ENCODE measurements around the gene RNF144A. TPM values are rescaled to one million over a fixed set of nuclear protein-coding genes. Genes with fewer than 3 reads are reported as not detected.

Gene RNF144A
- total RNA-seq, 1 experiment from 2014 or later: 13.6 TPM

DNA sequence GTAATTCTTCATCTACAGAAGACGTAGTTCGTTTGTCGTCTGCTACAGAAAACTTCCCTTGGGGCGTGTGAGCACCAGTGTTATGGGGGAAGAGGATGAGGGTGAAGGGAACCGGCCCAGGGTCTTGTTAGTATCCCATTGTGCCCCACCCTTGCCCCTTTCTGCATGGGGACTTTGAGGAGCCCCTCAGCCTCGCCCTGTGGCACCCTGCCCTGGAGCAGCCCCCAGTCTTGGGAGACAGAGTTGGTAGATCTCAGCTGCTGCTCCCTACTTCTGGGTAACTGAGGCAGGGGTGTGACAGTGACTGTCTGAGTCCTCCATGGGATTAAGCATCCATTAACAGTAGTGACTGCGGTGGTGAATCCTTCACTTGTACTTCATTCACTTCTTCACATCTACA, 50.1 kb downstream of the RNF144A start:
- Histone ChIP-seq H3K27ac (ENCODE audit: low read depth, low read length, poor library complexity, severe bottlenecking) (no peak overlapping the region), H3K36me3 (ENCODE audit: insufficient read depth, low read length, poor library complexity, severe bottlenecking) (no peaks in the 10 kb centered on the region), H3K4me1 (ENCODE audit: insufficient read depth, low read length, poor library complexity, severe bottlenecking) (no peaks in the 10 kb centered on the region), H3K9me3 (ENCODE audit: low read depth, low read length, poor library complexity, severe bottlenecking) (no peaks in the 10 kb centered on the region), H3K27me3 (replicated peaks; ENCODE audit: insufficient read depth, low read depth, low read length, poor library complexity) (no peaks in the 10 kb centered on the region), H3K4me3 (ENCODE audit: low read depth, low read length, poor library complexity, severe bottlenecking) (no peak overlapping the region)
- no peak for DNase-seq (ENCODE audit: low spot score)
- intact Hi-C loops (cut with micrococcal nuclease; ENCODE audit: unreplicated experiment): no loop called here
- BruUV-seq (replicated peaks): no TSS peak
- ChIA-PET CTCF (no interaction called here), POLR2A (ENCODE audit: low non-redundant PET) (no interaction called here)
- TF ChIP-seq, protein P1, sequence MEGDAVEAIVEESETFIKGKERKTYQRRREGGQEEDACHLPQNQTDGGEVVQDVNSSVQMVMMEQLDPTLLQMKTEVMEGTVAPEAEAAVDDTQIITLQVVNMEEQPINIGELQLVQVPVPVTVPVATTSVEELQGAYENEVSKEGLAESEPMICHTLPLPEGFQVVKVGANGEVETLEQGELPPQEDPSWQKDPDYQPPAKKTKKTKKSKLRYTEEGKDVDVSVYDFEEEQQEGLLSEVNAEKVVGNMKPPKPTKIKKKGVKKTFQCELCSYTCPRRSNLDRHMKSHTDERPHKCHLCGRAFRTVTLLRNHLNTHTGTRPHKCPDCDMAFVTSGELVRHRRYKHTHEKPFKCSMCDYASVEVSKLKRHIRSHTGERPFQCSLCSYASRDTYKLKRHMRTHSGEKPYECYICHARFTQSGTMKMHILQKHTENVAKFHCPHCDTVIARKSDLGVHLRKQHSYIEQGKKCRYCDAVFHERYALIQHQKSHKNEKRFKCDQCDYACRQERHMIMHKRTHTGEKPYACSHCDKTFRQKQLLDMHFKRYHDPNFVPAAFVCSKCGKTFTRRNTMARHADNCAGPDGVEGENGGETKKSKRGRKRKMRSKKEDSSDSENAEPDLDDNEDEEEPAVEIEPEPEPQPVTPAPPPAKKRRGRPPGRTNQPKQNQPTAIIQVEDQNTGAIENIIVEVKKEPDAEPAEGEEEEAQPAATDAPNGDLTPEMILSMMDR (conservative IDR thresholded peaks at IDR 0.05; ENCODE audit: low read depth, low read length): no peak
- no peak for TF ChIP-seq EZH2 (IDR thresholded peaks at IDR 0.05; ENCODE audit: borderline replicate concordance, low read depth, low read length, poor library complexity, severe bottlenecking)

DNA sequence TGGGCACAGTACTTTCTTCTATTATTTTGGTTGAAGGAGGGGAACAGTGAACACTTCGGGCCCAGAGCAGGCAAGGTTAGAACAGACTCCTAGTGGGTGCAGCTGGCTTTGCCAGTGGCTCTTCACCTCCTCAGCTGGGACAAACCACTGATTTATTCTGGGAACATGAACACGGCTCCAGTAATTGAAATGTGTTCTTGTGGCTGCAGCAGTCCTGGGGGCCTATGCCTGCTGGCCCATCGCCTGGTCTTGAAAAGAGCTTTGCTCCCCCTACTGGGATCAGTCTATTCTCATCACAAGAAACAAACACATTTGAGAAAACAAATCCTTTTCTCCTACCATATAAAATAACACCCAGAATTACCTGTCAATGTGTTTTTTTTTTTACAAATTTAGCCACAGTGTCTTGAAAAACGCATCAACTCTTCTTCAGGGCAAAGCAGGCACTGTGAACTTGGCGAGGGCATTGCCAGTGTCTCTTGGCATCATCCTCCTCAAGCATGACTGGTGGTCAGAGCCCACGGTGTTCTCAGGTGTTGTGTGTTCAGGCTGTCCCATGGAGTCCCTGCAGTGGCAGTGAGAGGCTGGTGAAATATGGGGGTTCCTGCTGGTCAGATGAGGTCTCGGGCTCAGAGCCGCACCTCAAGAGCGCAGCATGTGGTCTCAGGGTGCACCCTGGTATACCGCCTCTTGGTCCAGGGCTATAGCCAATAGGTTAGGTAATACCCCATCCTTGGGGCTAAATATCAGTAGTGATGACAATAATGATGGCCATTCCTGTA, 51.3 kb downstream of the RNF144A start:
- TF ChIP-seq EZH2 (IDR thresholded peaks at IDR 0.05; ENCODE audit: borderline replicate concordance, low read depth, low read length, poor library complexity, severe bottlenecking): no peak
- TF ChIP-seq, protein P1 (conservative IDR thresholded peaks at IDR 0.05; ENCODE audit: low read depth, low read length): peak; percentile 18; the same call in 1 of the 2 replicates
- no TSS peak for BruUV-seq (replicated peaks)
- Histone ChIP-seq H3K9me3 (ENCODE audit: low read depth, low read length, poor library complexity, severe bottlenecking) (no peaks in the 10 kb centered on the region), H3K4me1 (ENCODE audit: insufficient read depth, low read length, poor library complexity, severe bottlenecking) (no peaks in the 10 kb centered on the region), H3K4me3 (ENCODE audit: low read depth, low read length, poor library complexity, severe bottlenecking) (no peak overlapping the region), H3K27me3 (replicated peaks; ENCODE audit: insufficient read depth, low read depth, low read length, poor library complexity) (no peaks in the 10 kb centered on the region), H3K36me3 (ENCODE audit: insufficient read depth, low read length, poor library complexity, severe bottlenecking) (no peaks in the 10 kb centered on the region), H3K27ac (ENCODE audit: low read depth, low read length, poor library complexity, severe bottlenecking) (no peak overlapping the region)
- ChIA-PET CTCF (no interaction called here), POLR2A (ENCODE audit: low non-redundant PET) (no interaction called here)
- no peak for DNase-seq (ENCODE audit: low spot score)
- intact Hi-C loops (cut with micrococcal nuclease; ENCODE audit: unreplicated experiment): no loop called here

DNA sequence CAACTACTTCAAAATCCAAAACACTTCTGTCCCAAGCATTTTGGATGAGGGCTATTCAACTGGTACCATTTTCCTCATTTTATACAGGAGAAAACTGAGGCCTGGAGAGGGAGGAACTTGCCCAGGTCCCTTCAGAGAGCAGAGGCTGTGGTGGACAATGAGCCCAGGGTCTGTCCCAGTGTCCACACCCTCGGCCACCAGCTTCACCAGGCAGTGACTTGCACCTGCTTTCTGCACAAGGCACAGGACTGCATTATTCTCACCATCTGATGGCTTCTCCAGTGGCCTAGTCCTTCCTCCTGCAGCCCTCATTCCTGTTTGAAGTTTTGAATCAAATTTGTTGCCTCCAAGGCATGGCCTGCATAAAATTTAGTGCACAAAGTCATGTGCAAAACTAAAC, 53.3 kb downstream of the RNF144A start:
- Histone ChIP-seq H3K36me3 (ENCODE audit: insufficient read depth, low read length, poor library complexity, severe bottlenecking) (no peaks in the 10 kb centered on the region), H3K4me3 (ENCODE audit: low read depth, low read length, poor library complexity, severe bottlenecking) (no peak overlapping the region), H3K27me3 (replicated peaks; ENCODE audit: insufficient read depth, low read depth, low read length, poor library complexity) (no peaks in the 10 kb centered on the region), H3K27ac (ENCODE audit: low read depth, low read length, poor library complexity, severe bottlenecking) (no peak overlapping the region), H3K4me1 (ENCODE audit: insufficient read depth, low read length, poor library complexity, severe bottlenecking) (no peaks in the 10 kb centered on the region), H3K9me3 (ENCODE audit: low read depth, low read length, poor library complexity, severe bottlenecking) (no peaks in the 10 kb centered on the region)
- no peak for DNase-seq (ENCODE audit: low spot score)
- ChIA-PET POLR2A (ENCODE audit: low non-redundant PET) (no interaction called here), CTCF (no interaction called here)
- TF ChIP-seq, protein P1 (conservative IDR thresholded peaks at IDR 0.05; ENCODE audit: low read depth, low read length): no peak
- no peak for TF ChIP-seq EZH2 (IDR thresholded peaks at IDR 0.05; ENCODE audit: borderline replicate concordance, low read depth, low read length, poor library complexity, severe bottlenecking)
- no TSS peak for BruUV-seq (replicated peaks)
- intact Hi-C loops (cut with micrococcal nuclease; ENCODE audit: unreplicated experiment): no loop called here

Measured in A673 (cell line).